Astrocyte of the spinal cord (primary cell): Measurements from ENCODE around the gene RUNX1.
A peak's percentile ranks its signal among the peaks of the same experiment; 100 is the strongest.

Experiments
- DNase-seq: peaks from one replicate; pipeline ENCODE4 v3.0.0; 2011; ENCODE audit warnings: low read depth, low spot score
- H3K4me3 ChIP-seq: 2 replicates; pipeline ENCODE4 v1.5.1; 2011; ENCODE audit warnings: low read depth, mild to moderate bottlenecking, low read length, moderate library complexity
- CTCF ChIP-seq: IDR thresholded peaks from 2 replicates; pipeline ENCODE4 v1.5.1; 2012; ENCODE audit warnings: low read depth, mild to moderate bottlenecking, low read length, inconsistent platforms
- in situ Hi-C: cut with HindIII; loops from 2 replicates; pipeline ENCODE4 v1.10.0; 2017; ENCODE audit warnings: low sequenced_read_pairs

Gene RUNX1

GRCh38 chr21:35090403-35090802, 41.3 kb upstream of the RUNX1 start:
- in situ Hi-C loops: no loop called here
- no peak for TF ChIP-seq CTCF
- no peak overlapping the region for H3K4me3 ChIP-seq
- DNase-seq: no peak

GRCh38 chr21:35088319-35088771, 39.2 kb upstream of the RUNX1 start:
- no peak for DNase-seq
- no peak for TF ChIP-seq CTCF
- no peak overlapping the region for H3K4me3 ChIP-seq
- in situ Hi-C loops: no loop called here

GRCh38 chr21:35086357-35086756, 37.3 kb upstream of the RUNX1 start:
- no peak overlapping the region for H3K4me3 ChIP-seq
- TF ChIP-seq CTCF: no peak
- in situ Hi-C loops: no loop called here
- peak; percentile 45 for DNase-seq

- no peak for TF ChIP-seq CTCF
- peak; percentile 92 for DNase-seq
- H3K4me3 ChIP-seq: no peak overlapping the region
- in situ Hi-C loops: no loop called here
Measured at GRCh38 chr21:35084869-35085268, 35.8 kb upstream of the RUNX1 start.

GRCh38 chr21:35083246-35083645, 34.1 kb upstream of the RUNX1 start:
- in situ Hi-C loops: no loop called here
- no peak for DNase-seq

GRCh38 chr21:35081861-35082260, 32.8 kb upstream of the RUNX1 start:
- TF ChIP-seq CTCF: no peak
- no peak for DNase-seq
- H3K4me3 ChIP-seq: no peak overlapping the region
- in situ Hi-C loops: no loop called here

More at GRCh38 chr21:35083246-35083645, 34.1 kb upstream of the RUNX1 start:
- H3K4me3 ChIP-seq: no peak overlapping the region
- no peak for TF ChIP-seq CTCF

- in situ Hi-C loops: no loop called here
- no peak for TF ChIP-seq CTCF
- no peak for DNase-seq
- no peak overlapping the region for H3K4me3 ChIP-seq
Measured at GRCh38 chr21:35079181-35079580, 30.1 kb upstream of the RUNX1 start.
